Measurements from ENCODE around the gene ACR.

The ACR gene

DNA sequence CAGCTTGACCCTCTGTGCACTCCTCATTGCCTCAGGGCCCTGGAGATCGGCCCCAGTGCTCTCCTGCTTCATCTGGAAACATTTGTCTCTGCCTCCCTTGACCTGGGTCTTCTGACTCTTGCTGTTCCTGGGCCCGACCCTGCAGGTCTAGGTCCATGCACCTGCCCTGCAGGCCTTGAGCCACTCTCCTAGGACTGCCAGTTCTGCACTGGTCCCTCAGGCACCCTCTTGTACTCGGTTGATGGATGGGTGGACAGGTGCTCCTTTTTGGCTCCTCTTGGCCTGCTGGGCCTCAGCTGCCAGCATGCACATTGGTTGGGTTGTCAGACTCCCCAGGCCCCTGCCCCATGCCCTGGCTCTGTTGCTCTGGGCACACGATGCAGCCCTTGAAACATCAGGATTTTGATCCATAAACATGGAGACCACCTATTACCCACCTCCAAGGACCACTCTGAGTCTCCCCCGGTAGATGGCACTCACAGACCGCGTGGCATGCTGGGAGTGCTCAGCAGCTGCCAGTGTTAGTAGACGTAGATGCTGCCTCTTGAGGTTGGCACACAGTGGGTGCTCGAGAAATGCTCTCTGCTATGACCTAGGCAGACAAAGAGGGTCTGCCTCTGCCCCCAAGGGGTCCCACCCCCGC, 20.2 kb upstream of the ACR start:
- DNase-seq, result no peak

DNA sequence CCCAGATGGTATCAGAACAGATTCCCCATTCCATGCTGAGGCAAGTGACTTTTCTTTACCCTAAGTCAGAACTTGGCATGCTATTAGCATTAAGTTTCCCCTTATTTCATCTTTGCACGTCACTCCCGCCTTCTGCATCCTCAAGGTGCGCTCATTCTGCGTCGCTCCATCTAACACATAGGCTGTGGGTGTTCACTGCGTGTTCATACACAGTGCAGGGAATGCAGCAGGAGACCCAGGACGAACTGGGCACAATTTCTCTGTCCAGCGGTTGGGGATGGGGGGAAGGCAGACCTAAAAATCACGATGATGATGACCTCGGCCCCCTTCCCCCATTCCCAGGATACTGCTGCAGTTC, 19.7 kb upstream of the ACR start:
- DNase-seq, result no peak

DNA sequence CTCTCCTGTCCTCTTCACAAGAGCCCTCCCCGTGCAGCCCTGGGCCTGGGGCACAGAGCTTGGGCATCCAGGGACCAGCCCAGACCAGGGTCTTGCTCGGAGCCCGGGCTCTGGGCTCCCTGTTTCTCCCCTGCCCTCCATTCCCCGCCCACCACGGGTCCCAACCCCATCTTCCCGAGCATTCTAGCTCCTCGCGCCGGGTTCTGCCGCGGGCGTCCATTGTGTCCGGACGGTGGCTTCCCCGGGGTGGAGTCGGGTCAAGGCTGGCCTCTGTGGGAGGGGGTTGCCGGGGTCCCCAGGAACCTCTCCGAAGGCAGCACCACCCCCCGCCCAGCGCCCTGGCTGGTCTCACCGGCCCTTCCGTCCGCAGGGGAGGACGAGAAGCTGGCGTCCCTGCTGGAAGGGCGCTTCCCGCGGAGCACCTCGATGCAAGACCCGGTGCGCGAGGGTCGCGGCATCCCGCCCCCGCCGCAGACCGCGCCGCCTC, 18.1 kb upstream of the ACR start:
- DNase-seq, result no peak

DNA sequence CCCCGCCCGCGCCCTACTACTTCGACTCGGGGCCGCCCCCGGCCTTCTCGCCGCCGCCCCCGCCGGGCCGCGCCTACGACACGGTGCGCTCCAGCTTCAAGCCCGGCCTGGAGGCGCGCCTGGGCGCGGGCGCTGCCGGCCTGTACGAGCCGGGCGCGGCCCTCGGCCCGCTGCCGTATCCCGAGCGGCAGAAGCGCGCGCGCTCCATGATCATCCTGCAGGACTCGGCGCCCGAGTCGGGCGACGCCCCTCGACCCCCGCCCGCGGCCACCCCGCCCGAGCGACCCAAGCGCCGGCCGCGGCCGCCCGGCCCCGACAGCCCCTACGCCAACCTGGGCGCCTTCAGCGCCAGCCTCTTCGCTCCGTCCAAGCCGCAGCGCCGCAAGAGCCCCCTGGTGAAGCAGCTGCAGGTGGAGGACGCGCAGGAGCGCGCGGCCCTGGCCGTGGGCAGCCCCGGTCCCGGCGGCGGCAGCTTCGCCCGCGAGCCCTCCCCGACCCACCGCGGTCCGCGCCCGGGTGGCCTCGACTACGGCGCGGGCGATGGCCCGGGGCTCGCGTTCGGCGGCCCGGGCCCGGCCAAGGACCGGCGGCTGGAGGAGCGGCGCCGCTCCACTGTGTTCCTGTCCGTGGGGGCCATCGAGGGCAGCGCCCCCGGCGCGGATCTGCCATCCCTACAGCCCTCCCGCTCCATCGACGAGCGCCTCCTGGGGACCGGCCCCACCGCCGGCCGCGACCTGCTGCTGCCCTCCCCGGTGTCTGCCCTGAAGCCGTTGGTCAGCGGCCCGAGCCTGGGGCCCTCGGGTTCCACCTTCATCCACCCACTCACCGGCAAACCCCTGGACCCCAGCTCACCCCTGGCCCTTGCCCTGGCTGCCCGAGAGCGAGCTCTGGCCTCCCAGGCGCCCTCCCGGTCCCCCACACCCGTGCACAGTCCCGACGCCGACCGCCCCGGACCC, 17.4 kb upstream of the ACR start:
- DNase-seq, result no peak

DNA sequence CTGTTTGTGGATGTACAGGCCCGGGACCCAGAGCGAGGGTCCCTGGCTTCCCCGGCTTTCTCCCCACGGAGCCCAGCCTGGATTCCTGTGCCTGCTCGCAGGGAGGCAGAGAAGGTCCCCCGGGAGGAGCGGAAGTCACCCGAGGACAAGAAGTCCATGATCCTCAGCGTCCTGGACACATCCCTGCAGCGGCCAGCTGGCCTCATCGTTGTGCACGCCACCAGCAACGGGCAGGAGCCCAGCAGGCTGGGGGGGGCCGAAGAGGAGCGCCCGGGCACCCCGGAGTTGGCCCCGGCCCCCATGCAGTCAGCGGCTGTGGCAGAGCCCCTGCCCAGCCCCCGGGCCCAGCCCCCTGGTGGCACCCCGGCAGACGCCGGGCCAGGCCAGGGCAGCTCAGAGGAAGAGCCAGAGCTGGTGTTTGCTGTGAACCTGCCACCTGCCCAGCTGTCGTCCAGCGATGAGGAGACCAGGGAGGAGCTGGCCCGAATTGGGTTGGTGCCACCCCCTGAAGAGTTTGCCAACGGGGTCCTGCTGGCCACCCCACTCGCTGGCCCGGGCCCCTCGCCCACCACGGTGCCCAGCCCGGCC, 16.7 kb upstream of the ACR start:
- no peak for DNase-seq

DNA sequence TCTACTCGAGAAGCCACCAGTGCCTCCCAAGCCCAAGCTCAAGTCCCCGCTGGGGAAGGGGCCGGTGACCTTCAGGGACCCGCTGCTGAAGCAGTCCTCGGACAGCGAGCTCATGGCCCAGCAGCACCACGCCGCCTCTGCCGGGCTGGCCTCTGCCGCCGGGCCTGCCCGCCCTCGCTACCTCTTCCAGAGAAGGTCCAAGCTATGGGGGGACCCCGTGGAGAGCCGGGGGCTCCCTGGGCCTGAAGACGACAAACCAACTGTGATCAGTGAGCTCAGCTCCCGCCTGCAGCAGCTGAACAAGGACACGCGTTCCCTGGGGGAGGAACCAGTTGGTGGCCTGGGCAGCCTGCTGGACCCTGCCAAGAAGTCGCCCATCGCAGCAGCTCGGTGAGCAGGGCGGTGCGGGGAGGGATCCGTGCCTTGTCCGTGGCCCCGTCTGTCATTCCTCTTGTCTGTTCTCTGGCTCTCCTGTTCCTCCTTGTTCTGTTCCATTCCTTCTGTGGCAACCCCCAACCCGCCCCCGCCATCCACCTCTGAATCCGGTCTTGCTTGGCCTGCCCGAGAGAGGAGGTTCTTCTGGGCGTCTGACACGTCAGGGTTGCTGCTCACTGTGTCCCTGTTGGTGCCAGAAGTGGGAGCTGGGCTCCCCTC, 15.8 kb upstream of the ACR start:
- DNase-seq, result no peak

DNA sequence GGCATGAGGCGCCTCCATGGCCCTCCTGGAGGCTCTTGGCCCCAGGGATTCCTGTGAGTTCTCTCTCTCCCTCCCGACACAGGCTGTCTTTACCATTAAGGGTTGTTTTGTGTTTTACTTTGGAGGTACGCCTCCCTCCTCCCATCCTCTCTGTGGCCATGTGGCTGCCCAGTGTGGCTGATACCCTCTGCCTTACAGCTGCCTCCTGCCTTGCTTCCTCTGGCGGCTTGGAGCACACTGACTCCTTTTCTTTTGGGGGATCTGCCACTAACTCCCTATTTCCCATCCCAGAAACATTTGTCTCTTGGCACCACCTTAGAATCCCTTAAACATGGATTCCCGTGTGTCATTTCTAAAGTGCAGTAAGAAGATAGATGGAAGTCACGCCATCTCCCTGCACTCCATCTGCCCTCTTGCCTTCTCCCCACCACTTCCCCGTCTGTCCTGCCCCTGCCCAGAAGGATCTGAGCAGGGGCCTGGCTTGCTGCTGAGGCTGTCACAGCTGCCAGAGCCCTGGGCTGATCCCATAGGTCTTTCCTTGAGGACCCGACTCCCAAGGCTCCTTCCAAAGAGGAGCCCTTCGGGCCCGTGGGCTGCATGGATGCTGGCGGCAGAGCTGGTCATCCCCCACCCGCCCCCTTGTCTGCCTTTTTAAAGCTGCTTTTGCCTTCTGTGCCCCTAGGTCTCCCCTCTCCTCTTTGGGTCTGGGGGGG, 15.1 kb upstream of the ACR start:
- no peak for DNase-seq

DNA sequence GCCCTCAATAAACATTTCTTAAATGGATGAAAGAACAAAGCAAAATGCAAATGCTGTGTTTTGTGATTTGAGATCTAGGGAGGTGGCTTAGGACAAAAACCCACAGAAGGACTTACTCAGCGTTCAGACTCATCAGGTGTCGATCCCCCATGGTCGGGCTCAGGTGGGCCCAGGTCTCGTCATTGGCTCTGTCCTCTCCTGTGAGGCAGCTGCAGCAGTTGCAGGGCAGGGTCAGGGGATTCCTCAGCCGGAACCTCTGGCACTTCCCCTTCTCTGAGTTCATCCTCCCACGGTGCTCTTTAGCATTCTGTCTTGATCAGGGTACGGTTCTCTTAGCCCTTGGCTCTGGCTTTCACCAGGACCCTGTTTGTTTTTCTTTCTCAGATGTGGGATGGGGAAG, 14.0 kb upstream of the ACR start:
- DNase-seq, result no peak

DNA sequence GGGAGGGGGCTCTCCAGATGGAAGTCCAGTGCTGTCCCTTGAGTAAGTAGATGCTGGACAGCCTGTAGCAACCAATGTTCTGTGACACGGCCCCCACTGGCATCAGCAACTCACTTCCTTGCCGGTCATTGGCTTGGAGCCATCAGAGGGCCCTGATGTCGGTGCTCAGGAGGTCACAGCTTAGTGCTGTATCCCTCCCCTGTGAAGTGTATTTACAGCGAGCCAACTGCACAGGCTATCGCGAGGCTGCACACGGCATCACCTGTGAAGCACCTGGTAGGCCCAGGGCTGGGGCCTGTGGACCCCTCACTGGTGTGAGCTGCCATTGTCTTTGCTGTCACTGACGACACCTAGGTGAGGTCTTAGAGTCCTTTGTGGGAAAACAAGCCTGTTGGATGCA, 13.4 kb upstream of the ACR start:
- DNase-seq, result no peak

DNA sequence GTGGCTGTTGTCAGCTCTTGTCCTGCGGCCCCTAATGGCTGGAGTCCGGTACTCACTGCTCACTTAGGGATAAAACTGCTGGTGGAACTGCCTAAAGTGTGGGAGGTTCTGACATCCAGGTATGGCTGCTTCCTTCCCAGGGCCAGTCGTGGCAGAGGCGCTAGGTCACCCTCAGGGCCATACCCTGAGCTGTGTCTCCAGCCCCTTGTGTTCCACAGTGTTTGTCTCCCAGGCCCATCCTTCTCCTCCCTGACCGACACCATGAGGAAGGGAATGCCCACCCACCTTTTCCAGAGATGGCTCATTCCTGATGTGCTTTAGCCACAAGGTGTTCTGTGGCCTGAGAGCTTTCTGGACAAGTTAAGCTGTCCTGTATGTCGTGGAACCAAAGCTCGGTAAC, 12.4 kb upstream of the ACR start:
- DNase-seq, result no peak

DNA sequence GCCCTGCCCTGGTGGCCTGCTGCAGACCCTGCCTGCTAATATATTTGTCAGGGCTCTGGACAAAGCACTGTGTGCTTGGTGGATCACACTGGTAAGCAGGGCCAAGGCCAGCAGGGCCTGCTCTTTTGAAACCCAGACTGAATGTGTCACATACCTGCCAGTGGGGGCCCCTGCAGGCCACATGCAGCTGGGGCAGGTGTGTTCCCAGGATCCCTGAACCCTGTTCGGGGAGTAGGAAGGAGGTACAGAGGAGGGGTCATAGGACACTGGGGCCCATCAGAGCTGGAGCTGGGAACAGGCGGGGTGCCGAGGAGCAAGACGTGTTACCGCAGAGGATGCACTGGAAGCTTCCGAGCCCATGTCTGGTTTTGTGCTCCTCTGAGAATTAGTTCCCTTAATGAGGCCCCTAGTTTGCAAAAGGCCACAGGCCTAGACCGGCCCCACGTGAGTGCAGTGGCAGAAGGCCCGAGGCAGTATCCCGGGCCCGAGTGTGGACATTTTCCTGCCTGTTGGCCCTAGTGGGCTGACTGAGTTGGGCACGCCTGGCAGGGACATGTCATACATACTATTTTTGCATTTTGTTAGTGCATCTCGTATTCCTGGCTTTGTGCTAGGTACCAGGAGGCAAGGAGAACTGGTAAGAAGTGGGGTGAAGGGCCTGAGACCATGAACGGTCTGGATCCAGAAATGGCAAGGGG, 11.2 kb upstream of the ACR start:
- DNase-seq, result no peak

DNA sequence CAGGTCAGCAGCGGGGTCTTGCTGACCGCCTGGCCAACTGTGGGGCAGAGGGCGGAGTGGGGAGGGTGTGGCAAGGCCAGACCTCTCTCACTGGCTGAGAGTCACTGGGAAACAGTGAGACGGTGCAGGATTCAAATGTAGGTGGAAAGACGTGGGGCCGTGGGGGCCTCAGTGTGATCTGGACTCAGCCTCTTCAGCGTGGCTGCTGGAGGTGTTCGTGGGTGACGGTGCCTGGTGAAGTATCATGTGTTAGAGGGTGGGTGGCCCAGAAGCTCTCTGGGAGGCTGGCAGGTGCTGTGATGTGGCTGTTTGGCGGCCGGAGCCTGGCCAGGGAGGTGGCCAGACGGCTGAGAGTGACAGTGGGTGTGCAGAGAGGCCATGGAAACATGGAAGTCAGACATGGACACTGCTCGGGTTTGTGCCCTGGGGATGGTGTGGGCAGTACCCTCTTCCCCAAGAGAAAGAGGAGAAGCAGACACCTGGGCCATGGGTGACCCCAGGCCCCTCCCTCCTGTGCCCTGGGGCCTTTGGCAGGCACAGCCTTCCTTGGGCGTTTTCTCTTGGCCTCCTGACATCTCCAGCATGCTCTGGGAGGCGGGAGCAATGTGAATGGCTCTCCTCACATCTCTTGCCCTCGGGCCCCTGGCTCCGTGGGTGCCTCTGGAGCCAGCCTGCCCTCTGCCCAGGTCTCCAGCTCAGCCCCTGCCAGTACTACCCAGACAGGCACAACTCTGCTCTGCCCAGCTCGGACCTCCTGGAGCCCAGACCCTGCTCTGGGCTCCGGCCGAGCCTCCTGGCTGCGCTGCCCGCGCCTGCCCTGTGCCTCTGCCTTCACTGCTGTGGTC, 10.1 kb upstream of the ACR start:
- DNase-seq, result no peak

DNA sequence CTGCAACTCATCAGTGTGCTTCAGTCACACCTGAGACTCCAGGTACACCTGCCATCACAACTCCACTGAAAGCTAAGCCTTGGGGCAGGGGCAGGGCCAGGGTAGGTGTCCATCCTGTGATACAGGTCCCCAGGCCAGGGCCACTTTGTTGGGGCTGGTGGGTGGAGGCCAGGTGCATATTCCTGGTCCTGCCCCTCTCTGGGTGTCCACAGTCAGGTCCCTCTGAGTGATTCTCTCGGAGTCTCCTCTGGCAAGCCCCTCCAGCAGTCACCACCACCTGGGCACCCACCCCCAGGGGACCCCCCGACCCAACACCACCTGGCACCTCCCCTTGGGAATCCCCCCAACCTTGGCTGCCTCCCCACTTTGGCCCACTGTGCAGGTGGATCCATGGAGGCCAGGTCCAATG, 9.5 kb upstream of the ACR start:
- DNase-seq, result no peak

DNA sequence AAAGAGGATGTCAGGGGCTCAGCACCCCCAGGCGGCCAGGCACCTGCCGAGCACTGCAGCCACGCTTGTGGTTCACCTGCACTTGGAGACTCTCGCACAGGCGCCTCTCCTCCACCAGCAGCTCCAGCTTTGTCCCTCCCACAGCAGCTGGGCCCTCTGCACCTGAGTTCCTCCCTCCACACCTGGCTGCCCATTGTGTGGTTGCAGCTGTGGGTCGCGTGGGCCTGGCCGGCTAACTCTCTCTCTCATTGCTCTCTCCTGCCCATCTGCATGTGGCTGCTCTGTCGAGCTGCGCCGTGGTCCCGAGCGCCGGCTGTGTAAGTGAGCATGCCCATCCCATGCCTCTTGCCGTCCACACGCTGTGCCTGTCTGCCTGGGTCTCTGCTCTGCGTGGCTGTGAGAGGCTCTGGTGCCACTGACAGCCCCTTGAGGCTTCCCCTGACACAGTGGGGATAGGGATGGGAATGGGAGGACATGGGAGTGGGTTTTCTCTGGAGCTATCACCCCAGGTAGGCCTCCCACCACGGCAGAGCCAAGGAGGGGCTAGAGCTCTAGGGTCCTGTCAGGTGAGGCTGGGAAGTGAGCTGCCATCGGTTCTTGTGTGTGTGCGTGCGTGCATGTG, 8.5 kb upstream of the ACR start:
- DNase-seq, result no peak

DNA sequence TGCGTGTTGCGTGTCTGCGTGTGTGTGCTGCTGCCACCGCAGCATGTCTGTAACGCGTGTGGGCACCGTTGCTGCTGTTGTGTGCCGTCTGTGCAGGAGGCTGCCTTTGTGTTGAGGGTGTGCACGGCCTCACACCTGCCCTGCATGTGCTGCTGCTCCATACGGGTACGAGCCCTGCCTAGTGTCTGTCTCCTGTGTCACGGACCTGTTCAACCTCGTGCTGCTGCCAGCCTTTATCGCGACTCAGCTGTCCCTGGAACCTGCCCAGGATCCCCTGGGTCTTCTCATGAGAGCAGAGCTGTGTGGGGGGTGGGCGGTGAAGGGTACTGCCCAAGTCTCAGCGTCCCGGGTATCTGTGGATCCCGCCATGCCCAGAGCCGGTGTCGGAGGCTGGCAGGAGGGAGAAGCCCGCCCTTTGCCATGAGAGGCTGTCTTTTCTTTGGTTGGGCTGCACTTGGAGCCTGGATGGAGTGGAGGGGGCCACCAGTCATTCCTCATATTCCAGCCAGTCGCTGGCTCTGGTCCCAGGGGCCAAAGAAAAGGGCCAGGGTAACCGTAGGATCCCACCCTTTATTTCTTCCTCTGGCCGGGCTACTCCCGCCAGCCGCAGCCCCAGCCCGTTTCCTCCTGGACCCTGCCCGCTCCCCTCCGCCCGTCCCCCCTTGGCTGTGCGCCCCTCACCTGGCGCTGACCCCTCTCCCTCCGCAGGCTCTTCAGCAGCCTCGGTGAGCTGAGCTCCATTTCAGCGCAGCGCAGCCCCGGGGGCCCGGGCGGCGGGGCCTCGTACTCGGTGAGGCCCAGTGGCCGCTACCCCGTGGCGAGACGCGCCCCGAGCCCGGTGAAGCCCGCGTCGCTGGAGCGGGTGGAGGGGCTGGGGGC, 7.8 kb upstream of the ACR start:
- DNase-seq, result no peak

DNA sequence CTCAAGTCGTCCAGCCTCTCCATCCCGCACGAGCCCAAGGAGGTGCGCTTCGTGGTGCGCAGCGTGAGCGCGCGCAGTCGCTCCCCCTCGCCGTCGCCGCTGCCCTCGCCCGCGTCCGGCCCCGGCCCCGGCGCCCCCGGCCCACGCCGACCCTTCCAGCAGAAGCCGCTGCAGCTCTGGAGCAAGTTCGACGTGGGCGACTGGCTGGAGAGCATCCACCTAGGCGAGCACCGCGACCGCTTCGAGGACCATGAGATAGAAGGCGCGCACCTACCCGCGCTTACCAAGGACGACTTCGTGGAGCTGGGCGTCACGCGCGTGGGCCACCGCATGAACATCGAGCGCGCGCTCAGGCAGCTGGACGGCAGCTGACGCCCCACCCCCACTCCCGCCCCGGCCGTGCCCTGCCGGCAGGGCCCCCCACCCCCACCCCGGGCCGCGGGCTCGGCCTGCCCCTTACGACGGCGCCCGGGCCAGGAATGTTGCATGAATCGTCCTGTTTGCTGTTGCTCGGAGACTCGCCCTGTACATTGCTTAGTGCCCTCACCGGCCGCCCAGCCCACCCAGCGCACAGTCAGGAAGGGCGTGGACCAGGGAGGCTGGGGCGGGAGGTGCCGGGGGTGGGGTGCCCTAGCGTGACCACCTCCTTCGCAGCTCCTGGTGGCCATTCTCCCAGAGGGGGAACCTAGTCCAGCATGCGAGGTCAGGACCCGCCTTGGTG, 6.9 kb upstream of the ACR start:
- DNase-seq, result no peak

DNA sequence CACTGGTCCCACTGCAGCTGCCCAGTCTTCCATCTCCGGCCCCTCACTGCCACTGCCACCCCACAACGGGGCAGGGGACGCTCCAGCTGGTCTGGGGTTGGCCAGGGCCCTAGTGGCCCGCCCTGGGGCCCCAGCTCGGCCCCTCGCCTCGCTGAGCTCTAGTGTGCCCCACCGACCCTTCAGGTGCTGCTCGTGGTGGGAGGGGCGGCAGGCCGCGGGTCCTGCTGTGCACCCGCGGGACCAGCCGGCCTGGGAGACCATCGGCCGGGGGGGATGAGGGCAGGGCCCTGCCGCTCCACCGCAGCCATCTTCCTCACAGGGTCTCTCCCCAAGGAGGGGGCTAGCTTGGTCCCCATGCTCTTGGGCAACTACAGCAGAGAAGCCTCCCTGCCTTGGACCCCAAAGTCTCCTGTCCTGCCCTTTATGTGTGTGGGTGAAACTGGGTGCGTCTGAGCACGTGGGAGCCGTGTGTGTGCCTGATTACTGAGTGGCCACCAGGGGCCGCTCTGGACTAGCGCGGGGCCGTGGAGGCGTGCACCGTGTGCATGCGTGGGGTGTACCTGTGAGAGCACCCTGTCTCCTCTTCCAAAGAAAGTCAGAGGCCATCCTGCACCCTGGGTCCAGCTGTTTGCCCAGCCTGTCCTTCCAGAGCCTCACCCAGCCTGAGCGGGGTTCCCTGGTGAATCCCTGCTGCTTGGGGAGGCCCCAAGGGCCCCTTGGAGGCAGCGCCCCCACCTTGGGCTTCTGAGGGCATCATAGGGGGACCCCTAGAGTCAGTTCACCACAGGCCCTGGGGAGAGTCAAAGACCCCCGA, 6.0 kb upstream of the ACR start:
- DNase-seq, result peak; percentile 48

DNA sequence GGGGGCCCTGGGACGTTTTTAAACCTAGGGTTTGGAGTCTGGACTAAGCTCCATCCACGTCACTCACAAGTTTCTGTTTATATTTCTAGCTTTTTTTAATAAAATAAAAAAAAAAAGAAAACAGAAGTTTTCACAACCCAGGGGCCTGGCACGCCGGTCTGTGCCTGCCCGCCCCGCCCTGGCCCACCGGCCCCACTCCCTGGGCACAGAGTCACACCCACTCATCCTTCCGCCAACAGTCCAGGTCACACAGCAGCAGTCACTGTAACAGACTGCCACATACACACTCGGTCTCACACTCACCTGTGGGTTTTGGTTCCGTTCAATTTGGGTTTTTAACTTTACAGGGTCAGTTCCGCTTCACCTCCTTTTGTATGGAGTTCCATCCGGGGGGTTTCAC, 5.3 kb upstream of the ACR start:
- no peak for DNase-seq
